GM23338 (cell line): Measurements from ENCODE around the gene SLIT1.

Experiments
- CREB1 ChIP-seq: fragments of 250-450 bp; sonication (Bioruptor Pico); IDR thresholded peaks from 2 replicates; pipeline ENCODE4 v1.5.0; 2020; ENCODE audit warnings: low read depth, mild to moderate bottlenecking, moderate library complexity
- CTCF ChIP-seq, 2 experiments: fragments of 200-600 bp in 1 of 2; sonication (generic) in 1 of 2; conservative IDR thresholded peaks; 2 replicates each; pipeline versions ENCODE4 v1.5.1 to v1.6.1; 2016 to 2017; ENCODE audit warnings: antibody characterized with exemption in 2 of 2, low read depth in 2 of 2, mild to moderate bottlenecking in 2 of 2, moderate library complexity in 1 of 2
- EZH2 ChIP-seq: fragments of 200-600 bp; sonication (generic); IDR thresholded peaks from one replicate; pipeline ENCODE4 v1.8.0; 2017; ENCODE audit warnings: antibody characterized with exemption, mild to moderate bottlenecking, low read depth; ENCODE audit not compliant: unreplicated experiment
- JUNB ChIP-seq: IDR thresholded peaks from one replicate; pipeline ENCODE4 v1.6.1; 2016; ENCODE audit warnings: antibody characterized with exemption; ENCODE audit not compliant: unreplicated experiment
- NANOG ChIP-seq: IDR thresholded peaks from 2 replicates; pipeline ENCODE4 v1.6.1; 2016; ENCODE audit warnings: antibody characterized with exemption, borderline replicate concordance
- POLR2AphosphoS5 ChIP-seq: IDR thresholded peaks from 2 replicates; pipeline ENCODE4 v1.6.1; 2016; ENCODE audit warnings: antibody characterized with exemption, low read depth
- REST ChIP-seq: IDR thresholded peaks from one replicate; pipeline ENCODE4 v1.6.1; 2018; ENCODE audit warnings: antibody characterized with exemption; ENCODE audit not compliant: unreplicated experiment
- ZNF331 ChIP-seq: fragments of 250-450 bp; sonication (Bioruptor Pico); IDR thresholded peaks from 2 replicates; pipeline ENCODE4 v1.5.0; 2020; ENCODE audit warnings: low read depth, mild to moderate bottlenecking, moderate library complexity

DNA sequence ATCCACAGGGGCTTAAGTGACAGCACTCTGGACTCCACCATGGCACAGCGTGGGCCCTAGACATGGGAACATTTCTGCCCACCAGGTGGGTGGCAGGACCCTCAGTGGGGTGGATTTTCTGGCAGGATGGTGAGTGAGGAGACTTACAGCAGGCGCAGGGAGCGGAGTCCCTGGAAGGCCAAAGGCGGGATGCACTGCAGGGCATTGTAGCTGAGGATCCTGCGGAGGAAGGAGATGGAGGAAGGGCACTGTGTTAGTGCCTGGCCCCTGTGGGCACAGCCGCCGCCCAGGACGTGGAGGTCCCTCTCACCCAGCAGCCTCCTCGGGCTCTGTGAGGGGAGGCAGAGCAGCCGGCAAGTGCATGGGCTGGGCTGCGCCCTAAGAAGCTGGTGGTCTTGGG, 154.3 kb downstream of the SLIT1 start:
- TF ChIP-seq CTCF (conservative IDR thresholded peaks at IDR 0.05; ENCODE audit: low read depth in 2 of 2) (no peak), EZH2 (no peak), POLR2AphosphoS5 (no peak), REST (no peak), JUNB (no peak), NANOG (no peak), ZNF331 (CRISPR knock-in tag) (no peak), CREB1 (CRISPR knock-in tag) (no peak)
